Stimulated activated CD4-positive, alpha-beta T cell treated with anti-CD3 and anti-CD28 coated beads, Interleukin-2, amount 100 ng/mL, for 24 hours (primary cell): ENCODE measurements around the gene SPATA18.

Experiments
- DNase-seq, 2 donors: peaks; one replicate each; pipeline ENCODE4 v3.0.0-alpha.2; 2020

Gene SPATA18, protein sequence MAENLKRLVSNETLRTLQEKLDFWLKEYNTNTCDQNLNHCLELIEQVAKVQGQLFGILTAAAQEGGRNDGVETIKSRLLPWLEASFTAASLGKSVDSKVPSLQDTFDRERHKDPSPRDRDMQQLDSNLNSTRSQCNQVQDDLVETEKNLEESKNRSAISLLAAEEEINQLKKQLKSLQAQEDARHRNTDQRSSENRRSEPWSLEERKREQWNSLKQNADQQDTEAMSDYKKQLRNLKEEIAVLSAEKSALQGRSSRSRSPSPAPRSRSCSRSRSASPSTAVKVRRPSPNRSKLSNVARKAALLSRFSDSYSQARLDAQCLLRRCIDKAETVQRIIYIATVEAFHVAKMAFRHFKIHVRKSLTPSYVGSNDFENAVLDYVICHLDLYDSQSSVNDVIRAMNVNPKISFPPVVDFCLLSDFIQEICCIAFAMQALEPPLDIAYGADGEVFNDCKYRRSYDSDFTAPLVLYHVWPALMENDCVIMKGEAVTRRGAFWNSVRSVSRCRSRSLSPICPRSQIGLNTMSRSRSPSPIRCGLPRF

GRCh38 chr4:52051213-52051614 is at the start of gene SPATA18:
TSS of gene SPATA18 (plus strand) at chr4:52051304. CDS start at chr4:52051705, 401 bp downstream.
- peak in 1 of 2 donors; percentile 10 for DNase-seq

DNA sequence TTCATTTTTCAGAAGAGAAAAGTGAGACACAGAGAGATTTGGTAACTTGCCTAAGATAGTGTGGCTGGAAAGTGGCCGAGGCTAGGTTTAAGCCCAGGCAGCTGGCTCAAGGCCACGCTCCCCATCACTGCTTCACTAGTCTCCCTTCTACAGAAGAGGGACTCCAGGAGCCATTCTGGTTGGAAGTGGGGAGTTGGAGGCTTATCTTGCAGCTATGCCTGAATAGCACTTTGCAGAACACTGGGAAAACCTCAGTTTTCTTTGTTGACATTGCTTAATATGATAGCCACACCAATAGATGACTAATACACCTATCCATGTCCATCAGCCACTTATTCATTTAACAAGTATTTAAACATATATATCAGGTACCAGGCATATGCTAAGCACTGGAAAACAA is 49.5 kb upstream of the SPATA18 start:
- no peak for DNase-seq

GRCh38 chr4:52004414-52004813 is 46.7 kb upstream of the SPATA18 start:
- no peak for DNase-seq

DNA sequence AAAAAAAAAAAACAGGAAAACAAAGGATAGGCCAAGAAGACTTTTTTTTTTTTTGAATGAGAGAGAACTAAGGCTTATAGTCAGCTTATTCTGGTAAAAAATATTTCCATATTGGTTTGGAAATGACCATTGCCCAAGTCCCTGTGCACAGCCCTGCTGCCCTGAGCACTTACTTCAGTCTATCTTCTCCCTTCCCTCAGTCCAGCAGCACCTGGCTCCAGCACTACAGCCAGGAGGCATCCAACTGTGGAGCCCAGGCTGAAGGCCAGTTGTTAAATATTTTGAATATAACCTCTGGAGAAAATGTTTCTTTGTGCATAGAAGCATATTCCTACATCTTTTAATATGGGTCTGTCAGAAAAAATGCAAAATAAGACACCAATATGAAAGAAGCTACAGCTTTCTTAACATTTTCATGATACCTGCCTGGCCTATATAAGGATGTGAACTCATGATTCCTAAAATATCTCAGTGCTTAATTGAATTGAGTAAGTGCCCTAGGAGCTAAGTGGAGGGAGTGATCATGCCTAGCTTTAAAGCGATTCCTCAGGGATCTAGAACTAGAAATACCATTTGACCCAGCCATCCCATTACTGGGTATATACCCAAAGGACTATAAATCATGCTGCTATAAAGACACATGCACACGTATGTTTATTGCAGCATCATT is 45.4 kb upstream of the SPATA18 start:
- no peak for DNase-seq

- no peak for DNase-seq
These were observed 44.2 kb upstream of the SPATA18 start for GRCh38 chr4:52006887-52007286.

DNA sequence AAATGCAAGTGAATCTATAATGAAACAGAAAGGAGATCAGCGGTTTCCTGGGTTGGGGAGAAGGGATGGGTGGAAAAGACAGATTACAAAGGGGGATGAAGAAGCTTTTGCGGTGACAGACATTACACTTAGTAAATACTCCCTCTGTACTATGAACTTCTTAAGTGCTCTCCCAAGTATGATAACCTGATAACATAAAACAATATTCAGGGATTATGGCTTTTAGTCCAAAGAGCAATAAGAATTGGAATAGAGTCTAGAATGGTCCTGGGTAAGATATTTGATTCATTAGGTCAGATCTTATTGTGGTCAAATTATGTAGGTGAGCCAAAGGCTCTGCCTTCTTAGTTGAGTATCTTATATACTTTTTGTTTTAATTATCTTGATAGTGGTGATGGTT is 40.1 kb upstream of the SPATA18 start:
- DNase-seq, result no peak

DNA sequence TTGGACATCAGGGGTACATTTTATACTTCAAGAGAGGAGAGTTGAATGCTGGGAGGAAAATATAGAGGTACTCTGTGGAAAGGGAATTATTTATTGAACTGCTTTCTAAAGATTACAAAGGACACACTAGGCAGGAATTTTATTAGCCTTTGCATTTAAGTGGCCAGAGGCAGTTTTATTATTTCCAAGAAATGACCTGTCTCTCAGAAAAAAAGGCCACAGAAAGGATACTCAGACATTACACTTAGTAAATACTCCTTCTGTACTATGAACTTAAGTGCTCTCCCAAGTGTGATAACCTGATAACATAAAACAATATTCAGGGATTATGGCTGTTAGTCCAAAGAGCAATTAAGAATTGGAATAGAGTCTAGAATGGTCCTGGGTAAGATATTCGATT is 38.5 kb upstream of the SPATA18 start:
- DNase-seq, result no peak

DNA sequence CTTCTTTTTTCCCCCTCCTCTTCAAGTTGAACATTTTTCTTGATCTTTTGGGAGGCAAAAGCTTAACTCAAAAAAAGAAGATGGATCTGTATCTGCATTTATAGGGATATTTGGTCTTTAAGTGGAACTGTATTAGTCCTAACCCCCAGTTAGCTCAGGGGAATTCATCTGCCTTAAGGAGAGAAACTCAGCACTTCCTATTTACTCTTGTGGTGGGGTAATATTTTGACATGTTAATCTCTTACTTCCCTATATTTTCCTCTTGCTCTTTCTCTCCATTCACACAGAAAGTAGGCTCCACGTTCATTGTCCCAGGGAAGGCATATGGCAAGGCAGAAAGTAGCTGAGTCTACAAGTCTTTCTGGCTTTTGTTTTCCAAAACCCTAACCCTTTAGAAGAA is 36.2 kb upstream of the SPATA18 start:
- DNase-seq, result no peak

DNA sequence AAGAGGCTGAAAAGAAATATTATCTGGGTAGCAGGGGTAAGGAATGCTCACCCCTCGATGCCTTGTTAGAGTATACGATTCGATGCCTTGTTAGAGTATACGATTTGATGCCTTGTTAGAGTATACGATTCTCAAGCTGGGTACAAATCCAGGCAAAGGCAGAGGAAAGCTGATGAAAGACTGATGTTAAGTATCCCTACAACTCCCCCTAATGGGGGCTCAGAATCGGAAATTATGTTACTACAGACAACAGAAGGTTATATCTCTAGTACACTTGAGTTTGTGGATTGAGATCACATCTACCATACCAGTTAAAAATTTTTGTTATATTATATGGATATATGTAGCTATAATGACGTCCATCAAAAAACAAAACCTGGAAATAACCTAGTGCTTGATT is 35.7 kb upstream of the SPATA18 start:
- DNase-seq, result no peak

GRCh38 chr4:52016981-52017380 is 34.1 kb upstream of the SPATA18 start:
- DNase-seq, result no peak

GRCh38 chr4:52017814-52018213 is 33.3 kb upstream of the SPATA18 start:
- DNase-seq, result no peak

- DNase-seq, result no peak
These were observed 31.0 kb upstream of the SPATA18 start, which contains the start of gene LRRC66 for GRCh38 chr4:52019936-52020657. TSS of gene LRRC66 (minus strand) at chr4:52020363. CDS start at chr4:52017613, 2,750 bp downstream.

DNA sequence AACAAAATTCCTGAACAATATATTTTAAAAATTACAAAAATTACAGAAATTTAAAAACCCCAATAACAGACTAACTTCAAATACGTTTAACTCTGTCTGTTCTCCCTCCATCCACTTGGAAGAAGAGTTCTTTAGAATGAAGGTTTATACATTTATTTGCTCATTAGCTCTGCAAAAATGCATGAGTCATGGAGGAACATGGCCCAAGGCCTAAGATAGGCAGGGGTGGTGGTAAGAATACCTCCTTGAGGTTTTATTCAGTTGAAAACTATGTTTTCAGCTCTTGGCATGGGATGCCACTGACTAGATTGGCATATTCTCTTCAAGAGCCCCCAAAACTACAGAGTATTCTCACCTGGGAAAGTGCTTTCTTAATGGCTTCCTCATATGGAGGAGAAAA is 22.1 kb upstream of the SPATA18 start:
- DNase-seq, result no peak

DNA sequence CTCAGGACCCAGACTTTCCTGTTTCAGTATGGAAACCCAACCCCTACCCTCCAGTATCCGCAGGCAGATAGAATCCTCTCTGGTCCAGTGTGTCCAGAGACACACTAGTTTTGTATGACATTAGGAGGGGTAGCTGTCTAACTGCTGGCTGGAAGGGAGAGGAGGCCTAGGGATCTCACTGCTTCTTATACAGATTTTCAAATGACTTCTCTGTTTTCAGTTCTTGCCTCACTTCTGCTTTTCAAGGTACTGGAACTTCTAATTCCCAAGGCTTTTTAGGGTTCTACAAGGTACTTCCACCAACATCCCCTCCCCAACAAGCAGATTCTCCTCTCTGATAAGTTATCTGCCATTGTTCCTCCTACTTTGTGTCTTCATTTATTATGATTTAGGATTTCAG is 19.1 kb upstream of the SPATA18 start:
- no peak for DNase-seq

- DNase-seq, result no peak
These were observed 15.9 kb upstream of the SPATA18 start for GRCh38 chr4:52035190-52035589.

- DNase-seq, result no peak
These were observed 14.1 kb upstream of the SPATA18 start for GRCh38 chr4:52036886-52037530.

DNA sequence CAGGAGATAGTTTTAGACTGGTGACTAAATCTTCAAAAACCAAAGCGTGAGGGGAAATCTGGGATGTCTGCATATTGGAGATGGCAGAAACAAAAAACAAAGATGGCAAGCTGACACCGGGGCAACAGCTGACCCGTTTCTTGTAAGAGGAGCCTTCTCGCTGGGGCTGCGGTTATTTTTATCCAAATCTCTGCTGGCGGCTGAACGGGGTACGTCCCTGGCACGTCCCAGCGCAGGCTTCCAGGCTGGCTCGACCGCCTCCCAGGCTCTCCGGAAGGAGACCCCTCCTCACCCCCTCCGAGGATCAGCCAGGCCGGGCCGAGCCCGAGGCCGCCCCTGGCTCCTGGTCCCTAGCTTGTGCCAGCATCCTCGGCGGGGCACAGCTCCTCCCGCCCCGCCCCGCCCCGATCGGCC is 13.4 kb upstream of the SPATA18 start:
- DNase-seq, result peak in 1 of 2 donors; percentile 23

DNA sequence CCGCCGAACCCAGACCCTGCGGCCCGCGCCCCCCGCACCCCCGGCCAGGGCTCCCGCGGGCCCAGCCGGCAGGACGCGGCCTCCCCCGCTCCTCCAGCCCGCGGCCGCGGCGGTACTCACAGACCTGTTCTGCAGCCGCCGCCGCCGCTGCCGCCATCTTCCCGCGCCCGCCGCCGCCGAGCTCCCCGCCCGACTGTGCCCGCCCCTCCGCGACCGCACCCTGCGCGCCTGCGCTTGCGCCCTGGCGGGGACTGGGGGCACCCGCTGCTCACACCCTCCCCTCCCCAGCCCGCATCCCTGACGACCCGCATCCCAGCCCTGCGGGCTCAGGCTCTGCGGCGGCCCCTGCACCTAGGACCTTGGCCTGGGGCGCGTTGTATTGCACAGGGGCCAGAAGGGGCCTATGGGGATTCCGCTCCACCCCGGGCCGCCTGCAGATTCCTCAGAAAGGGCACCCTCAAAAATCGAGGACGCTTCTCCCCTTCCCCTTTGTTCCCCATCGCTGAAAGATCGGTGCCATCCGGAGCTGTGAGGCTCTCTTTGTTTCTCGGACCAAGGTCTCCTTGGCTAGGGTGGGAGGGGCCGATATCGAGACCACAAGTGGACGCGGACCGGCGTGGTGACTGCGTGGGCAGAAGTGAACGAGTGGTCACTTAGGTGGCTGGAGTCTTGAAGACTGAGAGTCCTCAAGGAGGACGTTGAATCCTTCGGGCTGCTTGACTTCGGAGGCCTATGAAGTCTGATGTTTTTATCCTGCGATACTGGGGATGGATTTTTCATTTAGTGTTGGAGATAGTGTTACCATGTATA is 12.8 kb upstream of the SPATA18 start, which contains the start of gene SGCB:
TSS of gene SGCB (minus strand) at position 197 of the 810 bp plus-strand sequence. CDS start at position 157, 40 bp downstream.
- DNase-seq, result peak; percentile 74 to 81

DNA sequence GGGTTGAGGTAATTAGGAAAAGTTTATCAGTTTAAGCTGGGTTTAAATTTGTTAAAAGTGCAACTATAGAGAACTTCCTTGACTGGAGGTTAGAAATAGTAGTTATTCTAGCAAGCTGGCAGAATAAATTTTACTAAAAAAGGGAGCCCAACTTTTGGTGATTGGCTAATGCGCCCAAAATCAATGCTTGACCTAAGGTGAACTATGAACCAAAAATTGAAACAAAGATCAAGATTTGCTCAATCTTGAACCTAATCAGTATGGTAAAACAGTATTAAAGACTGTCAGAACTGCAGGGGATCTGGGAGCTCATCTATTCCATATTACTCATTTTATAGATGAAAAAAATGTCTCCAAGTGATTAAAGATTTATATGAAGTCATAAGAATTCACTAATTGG is 6.1 kb upstream of the SPATA18 start:
- DNase-seq, result no peak

- DNase-seq, result no peak
These were observed 1.8 kb upstream of the SPATA18 start for GRCh38 chr4:52049266-52049665.

- DNase-seq, result peak in 1 of 2 donors; percentile 15
These were observed 741 bp downstream of the SPATA18 start for GRCh38 chr4:52051615-52052474.
